ENCODE measurements around the gene ABCC12. TPM values are rescaled to one million over a fixed set of nuclear protein-coding genes. Genes with fewer than 3 reads are reported as not detected.
"Not testable (repeated sequence)": the region's sequence is repeated elsewhere in the genome, so short reads cannot be mapped to it uniquely, and the experiment has no call there.

ABCC12 gene
- total RNA-seq, 4 donors from 2014 or later: not detected

DNA sequence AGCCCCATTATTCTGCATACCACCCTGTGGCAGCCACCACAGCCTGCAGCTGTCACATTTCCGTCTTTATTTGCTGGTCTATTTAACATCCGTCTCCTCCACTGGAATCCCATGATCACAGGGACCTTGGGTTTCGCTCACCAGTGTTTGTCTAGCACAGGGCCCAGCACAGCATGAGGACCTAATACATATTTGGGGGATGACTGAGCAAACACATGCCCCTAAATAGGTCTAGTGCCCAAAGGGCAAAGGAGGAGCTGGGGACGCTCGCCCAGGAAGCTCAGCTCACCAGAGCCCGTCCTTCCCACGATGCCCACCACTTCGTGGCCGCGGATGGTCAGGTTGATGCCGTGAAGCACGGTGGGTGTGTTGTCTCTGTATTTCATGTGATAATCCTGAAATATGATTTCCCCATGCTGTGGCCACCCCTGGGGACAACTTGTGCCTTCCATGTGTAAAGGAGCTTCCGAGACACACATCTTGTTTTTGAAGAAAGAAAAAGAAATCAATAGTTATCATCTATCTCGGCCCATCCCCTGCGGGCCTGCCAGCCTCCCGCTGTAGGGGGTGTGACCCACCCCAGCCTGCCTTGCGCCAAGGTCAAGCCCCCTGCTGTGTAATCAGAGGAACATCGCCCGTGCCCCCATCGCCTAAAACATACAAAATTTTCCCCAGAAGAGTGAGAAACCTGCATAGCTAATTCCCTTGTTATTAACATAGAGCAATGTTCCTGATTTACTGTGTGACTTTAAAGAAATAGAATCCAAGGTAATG lies 21.0 kb upstream of the ABCC12 start:
- ATAC-seq (ENCODE audit: low FRiP score): no peak
- DNase-seq (ENCODE audit: low spot score): no peak
- TF ChIP-seq, protein P1, sequence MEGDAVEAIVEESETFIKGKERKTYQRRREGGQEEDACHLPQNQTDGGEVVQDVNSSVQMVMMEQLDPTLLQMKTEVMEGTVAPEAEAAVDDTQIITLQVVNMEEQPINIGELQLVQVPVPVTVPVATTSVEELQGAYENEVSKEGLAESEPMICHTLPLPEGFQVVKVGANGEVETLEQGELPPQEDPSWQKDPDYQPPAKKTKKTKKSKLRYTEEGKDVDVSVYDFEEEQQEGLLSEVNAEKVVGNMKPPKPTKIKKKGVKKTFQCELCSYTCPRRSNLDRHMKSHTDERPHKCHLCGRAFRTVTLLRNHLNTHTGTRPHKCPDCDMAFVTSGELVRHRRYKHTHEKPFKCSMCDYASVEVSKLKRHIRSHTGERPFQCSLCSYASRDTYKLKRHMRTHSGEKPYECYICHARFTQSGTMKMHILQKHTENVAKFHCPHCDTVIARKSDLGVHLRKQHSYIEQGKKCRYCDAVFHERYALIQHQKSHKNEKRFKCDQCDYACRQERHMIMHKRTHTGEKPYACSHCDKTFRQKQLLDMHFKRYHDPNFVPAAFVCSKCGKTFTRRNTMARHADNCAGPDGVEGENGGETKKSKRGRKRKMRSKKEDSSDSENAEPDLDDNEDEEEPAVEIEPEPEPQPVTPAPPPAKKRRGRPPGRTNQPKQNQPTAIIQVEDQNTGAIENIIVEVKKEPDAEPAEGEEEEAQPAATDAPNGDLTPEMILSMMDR (IDR thresholded peaks at IDR 0.05): no peak

- ATAC-seq (ENCODE audit: low FRiP score): no peak
- DNase-seq (ENCODE audit: low spot score): no peak
- TF ChIP-seq, protein P1 (IDR thresholded peaks at IDR 0.05): no peak
Observed at GRCh38 chr16:48173889-48174288, 18.1 kb upstream of the ABCC12 start.

GRCh38 chr16:48172682-48173081 lies 16.9 kb upstream of the ABCC12 start:
- DNase-seq (ENCODE audit: low spot score) (no peak), ATAC-seq (ENCODE audit: low FRiP score) (no peak)
- TF ChIP-seq, protein P1 (IDR thresholded peaks at IDR 0.05): no peak

GRCh38 chr16:48169896-48170295 lies 14.1 kb upstream of the ABCC12 start:
- TF ChIP-seq, protein P1 (IDR thresholded peaks at IDR 0.05): no peak
- DNase-seq (ENCODE audit: low spot score) (no peak), ATAC-seq (ENCODE audit: low FRiP score) (no peak)

- TF ChIP-seq, protein P1 (IDR thresholded peaks at IDR 0.05): no peak
- ATAC-seq (ENCODE audit: low FRiP score): no peak
- no peak for DNase-seq (ENCODE audit: low spot score)
Observed at GRCh38 chr16:48168075-48168474, 12.3 kb upstream of the ABCC12 start.

DNA sequence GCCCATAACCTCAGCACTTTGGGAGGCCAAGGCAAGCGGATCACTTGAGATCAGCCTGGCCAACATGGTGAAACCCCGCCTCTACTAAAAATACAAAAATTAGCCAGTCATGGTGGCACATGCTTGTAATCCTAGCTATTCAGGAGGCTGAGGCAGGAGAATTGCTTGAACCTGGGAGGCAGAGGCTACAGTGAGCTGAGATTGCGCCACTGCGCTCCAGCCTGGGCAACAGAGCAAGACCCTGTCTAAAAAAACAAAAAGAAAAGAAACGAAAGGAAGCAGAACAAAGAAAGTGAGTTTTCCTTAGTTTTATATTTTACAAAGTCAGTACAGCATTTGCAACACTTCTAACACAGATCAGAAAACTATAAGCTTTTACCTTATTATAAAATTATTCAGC lies 10.8 kb upstream of the ABCC12 start:
- DNase-seq (ENCODE audit: low spot score); ATAC-seq (ENCODE audit: low FRiP score): not testable (repeated sequence)

- no peak for ATAC-seq (ENCODE audit: low FRiP score)
- no peak for DNase-seq (ENCODE audit: low spot score)
- TF ChIP-seq, protein P1 (IDR thresholded peaks at IDR 0.05): no peak
Observed at GRCh38 chr16:48165961-48166578, 10.3 kb upstream of the ABCC12 start.
